Inflammatory macrophage (primary cell): ENCODE measurements around the gene CEP78.

Experiments
- DNase-seq, 2 donors: peaks; one replicate each; pipeline ENCODE4 v3.0.0-alpha.2; 2020 to 2022

CEP78 gene

GRCh38 chr9:78311886-78312524 lies 76.1 kb downstream of the CEP78 start:
- DNase-seq, result no peak

GRCh38 chr9:78314550-78314949 lies 78.7 kb downstream of the CEP78 start:
- no peak for DNase-seq

GRCh38 chr9:78314953-78315870 lies 79.3 kb downstream of the CEP78 start:
- DNase-seq, result no peak

- DNase-seq, result no peak
These were observed 80.5 kb downstream of the CEP78 start for GRCh38 chr9:78316166-78316892.

- no peak for DNase-seq
These were observed 83.5 kb downstream of the CEP78 start for GRCh38 chr9:78319197-78320029.

- no peak for DNase-seq
These were observed 84.3 kb downstream of the CEP78 start for GRCh38 chr9:78320030-78320693.

GRCh38 chr9:78320875-78321496 lies 85.1 kb downstream of the CEP78 start:
- DNase-seq, result no peak

- DNase-seq, result no peak
These were observed 85.6 kb downstream of the CEP78 start for GRCh38 chr9:78321505-78321904.

- DNase-seq, result no peak
These were observed 88.3 kb downstream of the CEP78 start for GRCh38 chr9:78324068-78324650.

- no peak for DNase-seq
These were observed 88.8 kb downstream of the CEP78 start for GRCh38 chr9:78324682-78325081.

GRCh38 chr9:78325343-78325742 lies 89.5 kb downstream of the CEP78 start:
- no peak for DNase-seq

- no peak for DNase-seq
These were observed 90.0 kb downstream of the CEP78 start for GRCh38 chr9:78325846-78326360.

- DNase-seq, result no peak
These were observed 90.7 kb downstream of the CEP78 start for GRCh38 chr9:78326564-78326963.
